Urinary bladder (tissue), 4 donors: ENCODE results near the gene NCOA1. TPM values are rescaled to one million over a fixed set of nuclear protein-coding genes. Genes with fewer than 3 reads are reported as not detected.
"Not testable (repeated sequence)": the region's sequence is repeated elsewhere in the genome, so short reads cannot be mapped to it uniquely, and the experiment has no call there.

Experiments
- DNase-seq: peaks from one replicate; pipeline ENCODE4 v3.0.0-alpha.2; 2015; ENCODE audit errors: extremely low spot score
- H3K27ac ChIP-seq: one replicate; pipeline ENCODE4 v1.5.1; 2013; ENCODE audit warnings: low read depth, mild to moderate bottlenecking, moderate library complexity
- H3K36me3 ChIP-seq: one replicate; pipeline ENCODE4 v1.6.1; 2013; ENCODE audit warnings: mild to moderate bottlenecking, moderate library complexity; ENCODE audit not compliant: insufficient read depth
- H3K4me1 ChIP-seq: one replicate; pipeline ENCODE4 v1.6.1; 2013; ENCODE audit warnings: mild to moderate bottlenecking, moderate library complexity; ENCODE audit not compliant: insufficient read depth
- H3K4me3 ChIP-seq: one replicate; pipeline ENCODE4 v1.5.1; 2013; ENCODE audit warnings: low read depth, low read length
- WGBS: extraction: QIAGEN DNeasy Blood & Tissue Kit; methylation state at CpG from one replicate; pipeline ENCODE4 v1.1.7; 2013; 5-methylcytosine and 5-hydroxymethylcytosine counted together
- polyA plus RNA-seq: library from polyadenylated mRNA; stranded (reverse); fragments of 200-250 nt; gene quantifications from one replicate; pipeline ENCODE4 v1.2.3, GENCODE V29; 2013
- total RNA-seq: library from RNA; depleted of rRNA; stranded (reverse); fragments of >200 nt; gene quantifications from one replicate; pipeline ENCODE4 v1.2.3, GENCODE V29; 2014
- donor health status: healthy with polysubstance abuse.
- donor health status: healthy.

NCOA1 gene
- total and polyA plus RNA-seq, 2 donors, result 24.4 to 107 TPM

DNA sequence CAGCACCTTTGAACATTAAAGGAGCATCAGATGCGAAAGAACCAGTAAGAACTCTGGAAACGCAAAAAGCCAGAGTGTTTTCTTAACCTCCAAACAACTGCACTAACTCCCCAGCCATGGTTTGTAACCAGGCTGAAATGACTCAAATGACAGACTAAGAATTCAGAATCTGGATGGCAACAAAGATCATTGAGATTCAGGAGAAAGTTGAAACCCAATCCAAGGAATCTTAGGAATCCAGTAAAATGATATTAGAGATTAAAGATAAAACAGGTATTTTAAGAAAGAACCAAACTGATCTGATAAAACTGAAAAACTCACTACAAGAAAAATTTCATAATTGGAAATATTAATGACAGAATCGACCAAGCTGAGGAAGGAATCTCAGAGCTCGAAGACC, 185.4 kb downstream of the NCOA1 start:
- Histone ChIP-seq H3K27ac (no peak overlapping the region), H3K4me1 (peaks cover 2% of the 10 kb centered on the region), H3K36me3 (no peaks in the 10 kb centered on the region), H3K4me3 (no peak overlapping the region)
- 95% methylated on average over 4 of the region's 4 CpGs for WGBS
- DNase-seq, result no peak

DNA sequence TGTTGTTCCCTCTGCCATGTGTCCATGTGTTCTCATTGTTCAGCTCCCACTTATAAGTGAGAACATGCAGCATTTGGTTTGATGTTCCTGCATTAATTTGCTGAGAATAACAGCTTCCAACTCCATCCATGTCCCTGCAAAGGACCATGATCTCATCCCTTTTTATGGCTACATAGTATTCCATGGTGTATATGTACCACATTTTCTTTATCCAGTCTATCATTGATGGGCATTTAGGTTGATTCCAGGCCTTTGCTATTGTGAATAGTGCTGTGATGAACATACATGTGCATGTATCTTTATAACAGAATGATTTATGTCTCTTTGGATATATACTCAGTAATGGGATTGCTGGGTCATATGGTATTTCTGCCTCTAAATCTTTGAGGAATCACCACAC, 187.0 kb downstream of the NCOA1 start:
- not testable (repeated sequence) for H3K4me3 ChIP-seq, H3K36me3 ChIP-seq, H3K4me1 ChIP-seq, DNase-seq, H3K27ac ChIP-seq

DNA sequence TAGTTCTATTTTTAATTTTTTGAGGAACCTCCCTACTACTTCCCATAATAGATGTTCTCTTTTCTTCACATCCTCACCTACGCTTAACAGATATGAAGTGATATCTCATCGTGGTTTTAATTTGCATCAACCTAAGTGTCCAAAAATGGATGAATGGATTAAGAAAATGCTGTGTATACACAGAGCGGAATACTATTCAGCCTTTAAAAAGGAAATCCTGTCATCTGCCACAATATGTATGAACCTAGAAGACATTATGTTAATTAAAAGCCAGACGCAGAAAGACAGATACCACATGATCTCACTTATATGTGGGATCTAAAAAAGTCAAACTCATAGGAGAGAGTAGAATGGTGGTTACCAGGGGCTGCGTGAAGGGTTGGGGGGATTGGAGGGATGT, 189.1 kb downstream of the NCOA1 start:
- Histone ChIP-seq H3K27ac (no peak overlapping the region), H3K4me3 (no peak overlapping the region), H3K4me1 (no peaks in the 10 kb centered on the region), H3K36me3 (peaks cover 2% of the 10 kb centered on the region)
- WGBS, result 98% methylated on average over 5 of the region's 5 CpGs
- no peak for DNase-seq

DNA sequence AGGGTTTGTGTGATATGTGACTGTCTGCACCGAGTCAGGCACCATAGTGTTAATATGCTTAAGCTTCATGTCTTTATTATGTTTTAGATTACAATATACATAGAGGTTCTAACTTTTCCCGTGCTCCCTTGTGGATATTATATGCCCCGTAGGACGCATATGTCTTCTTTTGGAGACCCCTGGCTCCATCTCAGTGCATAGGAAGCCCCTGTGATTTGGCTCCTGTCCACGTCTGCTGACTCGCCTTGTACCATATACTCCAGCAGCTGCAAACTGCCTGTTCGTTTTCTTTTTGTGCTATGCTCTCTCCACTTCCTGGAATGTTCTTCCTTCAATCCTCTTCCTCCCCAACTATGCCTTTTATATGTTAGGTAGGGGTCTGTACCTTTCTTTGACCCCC, 191.2 kb downstream of the NCOA1 start:
- 54% methylated on average over 7 of the region's 7 CpGs for WGBS
- peaks cover 2% of the 10 kb centered on the region for H3K36me3 ChIP-seq
- no peak overlapping the region for H3K27ac ChIP-seq
- DNase-seq, result no peak
- H3K4me1 ChIP-seq, result no peaks in the 10 kb centered on the region
- no peak overlapping the region for H3K4me3 ChIP-seq

- no peaks in the 10 kb centered on the region for H3K4me1 ChIP-seq
- peaks cover 2% of the 10 kb centered on the region for H3K36me3 ChIP-seq
- no peak for DNase-seq
- 84% methylated on average over 1 of the region's 1 CpG for WGBS
- H3K27ac ChIP-seq, result no peak overlapping the region
- H3K4me3 ChIP-seq, result no peak overlapping the region
Observed at GRCh38 chr2:24683408-24683807, 192.4 kb downstream of the NCOA1 start.

GRCh38 chr2:24690524-24690923, 199.5 kb downstream of the NCOA1 start:
- 97% methylated on average over 4 of the region's 4 CpGs for WGBS

DNA sequence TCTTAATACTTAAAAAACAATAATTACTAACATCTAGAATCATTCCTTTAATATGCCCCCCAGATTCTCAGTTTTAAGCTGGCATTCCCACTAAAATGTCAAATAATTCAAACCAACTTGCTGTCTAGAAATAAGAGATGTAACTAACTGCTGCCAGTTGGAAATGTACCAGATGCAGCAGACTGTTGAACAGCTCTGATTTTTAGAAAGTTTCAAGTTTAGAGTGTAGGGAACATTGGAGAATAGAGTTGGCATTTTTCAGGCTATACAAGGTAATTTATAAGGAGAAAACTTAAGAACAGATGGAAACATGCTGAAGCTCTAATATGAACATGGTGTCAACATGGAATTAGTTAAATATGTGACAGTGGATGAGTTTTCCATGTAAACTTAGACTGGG, 200.8 kb downstream of the NCOA1 start:
- Histone ChIP-seq H3K4me3 (no peak overlapping the region), H3K27ac (no peak overlapping the region), H3K36me3 (no peaks in the 10 kb centered on the region), H3K4me1 (no peaks in the 10 kb centered on the region)
- no peak for DNase-seq

More at GRCh38 chr2:24690524-24690923, 199.5 kb downstream of the NCOA1 start:
- Histone ChIP-seq H3K27ac (no peak overlapping the region), H3K36me3 (no peaks in the 10 kb centered on the region), H3K4me1 (no peaks in the 10 kb centered on the region), H3K4me3 (no peak overlapping the region)
- DNase-seq, result no peak

GRCh38 chr2:24697792-24698191, 206.7 kb downstream of the NCOA1 start:
- WGBS, result 92% methylated on average over 4 of the region's 4 CpGs
- H3K4me3 ChIP-seq, result no peak overlapping the region
- DNase-seq, result no peak
- H3K4me1 ChIP-seq, result peaks cover 2% of the 10 kb centered on the region
- H3K27ac ChIP-seq, result no peak overlapping the region
- no peaks in the 10 kb centered on the region for H3K36me3 ChIP-seq

DNA sequence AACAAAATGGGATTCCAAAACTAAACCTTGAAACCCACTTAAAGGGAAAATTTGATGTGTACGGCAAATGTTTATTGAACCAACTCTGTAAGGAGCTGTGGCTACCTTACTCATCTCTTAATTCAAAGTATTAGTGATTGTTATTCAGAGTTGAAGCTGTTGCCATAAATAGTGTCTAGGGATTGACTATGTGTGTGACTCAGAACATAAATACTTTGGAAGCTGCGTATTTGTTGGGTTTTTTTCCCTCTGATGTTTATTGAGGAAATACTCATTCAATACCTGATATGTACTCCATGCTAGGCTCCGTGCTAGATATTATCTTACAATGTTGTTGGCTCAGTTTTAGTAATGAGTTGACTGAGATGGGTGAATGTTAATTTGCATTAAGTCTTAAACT, 211.7 kb downstream of the NCOA1 start:
- Histone ChIP-seq H3K4me1 (peaks cover 2% of the 10 kb centered on the region), H3K27ac (no peak overlapping the region), H3K36me3 (peaks cover 2% of the 10 kb centered on the region), H3K4me3 (no peak overlapping the region)
- no peak for DNase-seq
- 38% methylated on average over 3 of the region's 3 CpGs for WGBS

DNA sequence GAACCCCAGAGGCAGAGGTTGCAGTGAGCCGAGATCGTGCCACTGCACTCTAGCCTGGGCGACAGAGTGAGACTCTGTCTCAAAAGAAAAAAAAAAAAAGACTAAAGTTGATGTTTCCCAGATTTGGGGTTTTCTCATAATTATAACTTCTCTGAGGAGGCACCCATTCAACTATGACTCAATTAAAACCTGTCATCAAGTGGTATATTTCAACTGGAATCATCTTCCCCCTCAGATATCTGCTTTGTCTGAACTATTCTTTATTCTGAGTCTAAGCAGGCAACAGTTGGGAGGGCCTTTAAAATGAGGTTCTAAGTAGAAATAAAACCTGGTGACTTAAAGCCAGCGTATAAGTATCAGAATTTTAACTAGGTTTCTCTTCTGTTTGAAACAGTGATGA, 213.6 kb downstream of the NCOA1 start:
- H3K4me3 ChIP-seq, result no peak overlapping the region
- H3K27ac ChIP-seq, result no peak overlapping the region
- WGBS, result 98% methylated on average over 4 of the region's 4 CpGs
- peaks cover 2% of the 10 kb centered on the region for H3K4me1 ChIP-seq
- peaks cover 2% of the 10 kb centered on the region for H3K36me3 ChIP-seq
- no peak for DNase-seq

GRCh38 chr2:24707143-24707542, 216.1 kb downstream of the NCOA1 start:
- no peak for DNase-seq
- 98% methylated on average over 3 of the region's 3 CpGs for WGBS
- H3K36me3 ChIP-seq, result peaks cover 2% of the 10 kb centered on the region

GRCh38 chr2:24708537-24709152, 217.6 kb downstream of the NCOA1 start:
- Histone ChIP-seq H3K4me3 (no peak overlapping the region), H3K4me1 (no peaks in the 10 kb centered on the region), H3K27ac (no peak overlapping the region), H3K36me3 (peaks cover 2% of the 10 kb centered on the region)
- 71% methylated on average over 3 of the region's 3 CpGs for WGBS
- no peak for DNase-seq

More at GRCh38 chr2:24707143-24707542, 216.1 kb downstream of the NCOA1 start:
- H3K4me1 ChIP-seq, result peaks cover 2% of the 10 kb centered on the region
- no peak overlapping the region for H3K4me3 ChIP-seq
- no peak overlapping the region for H3K27ac ChIP-seq

DNA sequence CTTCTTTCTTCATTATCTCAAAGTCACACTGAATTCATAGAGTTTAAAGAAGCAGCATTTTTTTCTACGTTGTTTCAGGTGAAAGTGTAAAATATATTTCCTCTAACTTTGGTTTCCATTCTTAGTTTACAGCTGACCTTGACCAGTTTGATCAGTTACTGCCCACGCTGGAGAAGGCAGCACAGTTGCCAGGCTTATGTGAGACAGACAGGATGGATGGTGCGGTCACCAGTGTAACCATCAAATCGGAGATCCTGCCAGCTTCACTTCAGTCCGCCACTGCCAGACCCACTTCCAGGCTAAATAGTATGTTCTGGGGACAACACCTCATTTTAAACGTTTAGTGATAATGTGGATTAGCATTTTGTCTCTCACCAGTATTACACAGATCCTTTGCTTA, 219.8 kb downstream of the NCOA1 start:
- Histone ChIP-seq H3K4me3 (no peak overlapping the region), H3K36me3 (peaks cover 2% of the 10 kb centered on the region), H3K4me1 (no peaks in the 10 kb centered on the region), H3K27ac (no peak overlapping the region)
- WGBS, result 92% methylated on average over 6 of the region's 6 CpGs
- no peak for DNase-seq

DNA sequence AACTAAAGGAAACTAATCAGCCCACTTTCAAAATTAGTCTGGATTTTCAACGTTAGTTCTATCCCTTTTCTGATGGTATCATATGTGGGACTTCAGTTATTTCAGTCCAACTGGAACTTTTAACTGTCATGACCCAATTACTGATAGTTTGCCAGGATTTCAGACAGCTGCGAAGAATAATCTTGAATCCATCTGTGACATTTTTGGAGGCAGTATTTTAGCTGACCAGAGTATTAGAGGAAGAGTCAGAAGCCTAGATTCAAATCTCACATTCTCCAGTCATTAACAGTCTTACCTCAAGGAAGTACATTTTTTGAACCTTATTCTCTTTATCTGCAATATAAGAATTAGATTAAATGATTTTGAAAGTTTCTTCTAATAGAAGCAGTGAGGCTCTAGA, 220.8 kb downstream of the NCOA1 start:
- WGBS, result 50% methylated on average over 2 of the region's 2 CpGs
- Histone ChIP-seq H3K27ac (no peak overlapping the region), H3K4me3 (no peak overlapping the region), H3K4me1 (no peaks in the 10 kb centered on the region), H3K36me3 (peaks cover 2% of the 10 kb centered on the region)
- no peak for DNase-seq

DNA sequence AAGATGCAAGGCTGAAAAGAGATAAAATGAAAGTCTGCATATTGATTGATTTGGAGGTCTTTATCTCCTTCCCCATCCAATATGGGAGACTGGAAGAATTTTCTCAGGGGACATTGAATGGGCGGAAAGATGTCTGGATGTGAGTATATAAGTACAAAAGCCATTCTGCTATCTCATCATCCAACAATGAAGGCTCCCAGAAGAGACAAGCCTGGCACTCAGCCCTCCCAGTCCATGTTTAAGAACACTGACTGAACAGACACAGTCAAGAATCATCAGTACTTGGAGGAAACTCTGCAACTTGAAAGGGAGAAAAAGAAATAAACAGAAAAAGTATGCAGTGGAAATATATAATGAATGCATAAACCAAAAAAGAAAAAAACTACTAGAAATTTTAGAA, 221.2 kb downstream of the NCOA1 start:
- H3K4me3 ChIP-seq, result no peak overlapping the region
- WGBS, result 73% methylated on average over 1 of the region's 1 CpG
- peaks cover 2% of the 10 kb centered on the region for H3K36me3 ChIP-seq

More for the DNA sequence above, 221.2 kb downstream of the NCOA1 start:
- DNase-seq, result no peak
- Histone ChIP-seq H3K4me1 (no peaks in the 10 kb centered on the region), H3K27ac (no peak overlapping the region)
